HG02973 (cell line): ENCODE measurements around the gene DNAI1.
"Not testable (repeated sequence)": the region's sequence is repeated elsewhere in the genome, so short reads cannot be mapped to it uniquely, and the experiment has no call there.

Experiments used
- ATAC-seq: cut with Tn5 transposase; IDR thresholded peaks from one replicate; pipeline ENCODE4 v1.9.1; 2021; ENCODE audit warnings: moderate library complexity; ENCODE audit not compliant: unreplicated experiment

DNAI1 gene

GRCh38 chr9:34512131-34513078 is 53.8 kb downstream of the DNAI1 start:
- no peak for ATAC-seq

GRCh38 chr9:34513567-34514214 is 55.1 kb downstream of the DNAI1 start:
- no peak for ATAC-seq

GRCh38 chr9:34514401-34514800 is 55.8 kb downstream of the DNAI1 start:
- ATAC-seq: no peak

GRCh38 chr9:34514816-34515215 is 56.2 kb downstream of the DNAI1 start:
- ATAC-seq: no peak

- ATAC-seq: no peak
These were observed 57.4 kb downstream of the DNAI1 start for GRCh38 chr9:34515959-34516358.

- no peak for ATAC-seq
These were observed 58.6 kb downstream of the DNAI1 start for GRCh38 chr9:34517185-34517584.

GRCh38 chr9:34518110-34518616 is 59.6 kb downstream of the DNAI1 start:
- no peak for ATAC-seq

GRCh38 chr9:34518896-34519295 is 60.3 kb downstream of the DNAI1 start:
- no peak for ATAC-seq

GRCh38 chr9:34519321-34520020 is 60.9 kb downstream of the DNAI1 start:
- no peak for ATAC-seq

- ATAC-seq: no peak
These were observed 61.5 kb downstream of the DNAI1 start for GRCh38 chr9:34520096-34520495.

- no peak for ATAC-seq
These were observed 62.1 kb downstream of the DNAI1 start for GRCh38 chr9:34520505-34521385.

- ATAC-seq: no peak
These were observed 62.9 kb downstream of the DNAI1 start for GRCh38 chr9:34521406-34522045.

- ATAC-seq: no peak
These were observed 63.7 kb downstream of the DNAI1 start for GRCh38 chr9:34522091-34522887.

- ATAC-seq: peak; percentile 90
These were observed 64.6 kb downstream of the DNAI1 start, which contains the start of gene ENHO for GRCh38 chr9:34522971-34523797. TSS of gene ENHO (minus strand) at chr9:34522990. CDS start at chr9:34521695, 1,295 bp downstream.

- ATAC-seq: no peak
These were observed 65.7 kb downstream of the DNAI1 start for GRCh38 chr9:34524349-34524748.

GRCh38 chr9:34526026-34526425 is 67.4 kb downstream of the DNAI1 start:
- no peak for ATAC-seq

- ATAC-seq: not testable (repeated sequence)
These were observed 73.4 kb downstream of the DNAI1 start for GRCh38 chr9:34532041-34532440.

- ATAC-seq: no peak
These were observed 78.1 kb downstream of the DNAI1 start for GRCh38 chr9:34536685-34537084.
